GM19438 (cell line): ENCODE results near the gene NAGLU.
A peak's percentile ranks its signal among the peaks of the same experiment; 100 is the strongest.

Experiments
- ATAC-seq: cut with Tn5 transposase; IDR thresholded peaks from one replicate; pipeline ENCODE4 v1.9.1; 2021; ENCODE audit warnings: low read depth; ENCODE audit not compliant: unreplicated experiment

NAGLU gene

GRCh38 chr17:42563143-42563509, 27.1 kb downstream of the NAGLU start:
- no peak for ATAC-seq

- ATAC-seq: no peak
Observed at GRCh38 chr17:42563543-42563942, 27.5 kb downstream of the NAGLU start.

GRCh38 chr17:42563950-42564349, 27.9 kb downstream of the NAGLU start:
- ATAC-seq: no peak

GRCh38 chr17:42564815-42565522, 28.9 kb downstream of the NAGLU start:
- no peak for ATAC-seq

- ATAC-seq: no peak
Observed at GRCh38 chr17:42565523-42566214, 29.6 kb downstream of the NAGLU start.

GRCh38 chr17:42566215-42566882, 30.3 kb downstream of the NAGLU start:
- no peak for ATAC-seq

GRCh38 chr17:42566883-42567573, 31.0 kb downstream of the NAGLU start, which contains the start of gene MLX:
Gene MLX (plus strand): TSS chr17:42567100. CDS start chr17:42567125, 25 bp downstream.
- ATAC-seq: no peak

GRCh38 chr17:42568341-42569111, 32.5 kb downstream of the NAGLU start:
- no peak for ATAC-seq

GRCh38 chr17:42571435-42572225, 35.6 kb downstream of the NAGLU start:
- ATAC-seq: no peak

GRCh38 chr17:42573095-42573494, 37.1 kb downstream of the NAGLU start:
- no peak for ATAC-seq

GRCh38 chr17:42574463-42574862, 38.4 kb downstream of the NAGLU start:
- no peak for ATAC-seq

GRCh38 chr17:42577140-42577531, 41.1 kb downstream of the NAGLU start:
- ATAC-seq: no peak

GRCh38 chr17:42577532-42578281, 41.7 kb downstream of the NAGLU start, which contains the start of gene PSMC3IP:
Gene PSMC3IP (minus strand): TSS chr17:42577729. CDS start chr17:42577686, 43 bp downstream.
- peak; percentile 65 for ATAC-seq

- no peak for ATAC-seq
Observed at GRCh38 chr17:42578282-42578869, 42.3 kb downstream of the NAGLU start.

- ATAC-seq: no peak
Observed at GRCh38 chr17:42579794-42580551, 43.9 kb downstream of the NAGLU start.

GRCh38 chr17:42581744-42582270, 45.8 kb downstream of the NAGLU start:
- ATAC-seq: no peak

GRCh38 chr17:42584880-42585279, 48.8 kb downstream of the NAGLU start:
- ATAC-seq: no peak
